NCI-H2171 treated with DMSO at 0.1 percent for 48 hours (cell line): Measurements from ENCODE around the gene OR56A1.
A peak's percentile ranks its signal among the peaks of the same experiment; 100 is the strongest.
"Not testable (repeated sequence)": the region's sequence is repeated elsewhere in the genome, so short reads cannot be mapped to it uniquely, and the experiment has no call there.

Experiments
- DNase-seq: peaks from one replicate; lab custom pipeline; 2025; lab: John Stamatoyannopoulos, UW

OR56A1 gene, protein sequence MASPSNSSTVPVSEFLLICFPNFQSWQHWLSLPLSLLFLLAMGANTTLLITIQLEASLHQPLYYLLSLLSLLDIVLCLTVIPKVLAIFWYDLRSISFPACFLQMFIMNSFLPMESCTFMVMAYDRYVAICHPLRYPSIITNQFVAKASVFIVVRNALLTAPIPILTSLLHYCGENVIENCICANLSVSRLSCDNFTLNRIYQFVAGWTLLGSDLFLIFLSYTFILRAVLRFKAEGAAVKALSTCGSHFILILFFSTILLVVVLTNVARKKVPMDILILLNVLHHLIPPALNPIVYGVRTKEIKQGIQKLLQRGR

DNA sequence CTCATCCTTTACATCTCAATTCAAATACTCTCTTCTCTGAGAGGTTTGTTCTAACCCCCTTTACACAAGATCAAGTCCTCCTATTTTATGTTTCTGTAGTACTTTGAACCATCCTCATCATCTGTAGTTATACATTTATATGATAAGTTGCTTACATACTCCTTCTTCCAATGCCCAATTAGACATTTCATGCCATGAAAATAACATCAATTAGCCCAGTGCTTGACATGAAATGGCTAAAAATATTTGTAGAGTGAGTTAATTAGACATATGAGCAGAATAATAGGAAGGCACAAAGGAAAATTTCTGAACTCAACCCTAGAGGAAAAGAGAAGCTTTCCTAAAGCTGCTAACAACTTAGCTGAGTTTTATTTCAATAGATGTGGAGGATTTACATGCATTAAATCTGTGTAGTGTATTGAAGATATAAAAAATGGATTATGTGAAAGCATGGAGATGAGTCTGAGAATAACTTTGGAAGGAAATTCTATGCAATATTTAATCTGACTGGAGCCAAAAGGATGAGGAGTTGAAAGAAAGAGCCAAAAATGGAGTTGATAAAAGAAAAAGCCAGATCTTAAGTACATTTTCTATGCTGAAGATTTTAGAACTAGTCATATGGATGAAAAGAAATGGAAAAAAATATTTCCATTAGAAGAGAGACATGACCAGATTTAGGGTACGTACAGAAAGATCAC, at the start of gene OR56A1:
TSS of gene OR56A1 (minus strand) at position 51 of the 698 bp plus-strand sequence. CDS start 3,066 bp downstream, outside the sequence.
- no peak for DNase-seq

DNA sequence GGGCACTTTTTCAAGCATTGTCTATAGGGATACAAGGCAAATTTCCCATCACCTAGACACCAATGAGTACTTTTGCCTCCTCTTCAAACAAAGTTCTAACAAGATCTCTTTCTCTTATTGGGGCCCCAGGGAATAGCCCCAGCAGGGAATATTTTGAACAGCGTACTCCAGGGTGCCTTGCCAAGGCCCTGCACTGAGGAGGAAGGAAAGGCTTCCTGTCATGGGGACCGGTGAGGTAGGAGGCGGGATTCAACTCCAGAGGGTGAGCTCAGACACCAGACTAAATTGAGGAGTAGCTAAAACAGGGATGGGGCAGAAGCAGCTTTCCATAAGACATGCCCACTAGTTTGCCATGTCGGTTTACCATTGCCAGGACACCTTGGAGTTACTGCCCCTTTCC, 48.9 kb upstream of the OR56A1 start:
- DNase-seq, result no peak

GRCh38 chr11:6077723-6078122, 47.2 kb upstream of the OR56A1 start:
- DNase-seq, result no peak

- not testable (repeated sequence) for DNase-seq
These were observed 45.9 kb upstream of the OR56A1 start for GRCh38 chr11:6076443-6076842.

DNA sequence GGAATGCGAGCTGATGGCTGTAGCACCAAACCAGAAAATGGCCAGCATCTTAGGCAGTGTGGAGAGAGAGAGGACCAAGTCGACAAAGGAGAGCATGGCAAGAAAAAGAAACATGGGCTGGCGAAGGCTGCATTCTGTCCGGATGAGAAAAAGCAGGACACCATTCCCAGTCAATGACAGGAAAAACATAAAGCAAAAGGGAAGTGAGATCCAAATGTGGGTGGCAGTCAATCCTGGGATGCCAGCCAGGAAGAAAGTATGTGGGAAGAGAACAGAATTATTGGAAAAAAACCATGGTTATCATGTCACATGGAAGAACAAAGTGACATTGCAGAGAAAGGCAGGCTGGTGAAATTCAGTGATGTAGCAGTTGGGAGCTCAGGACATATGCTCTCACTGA, 36.9 kb upstream of the OR56A1 start:
- no peak for DNase-seq

GRCh38 chr11:6062691-6063358, 32.3 kb upstream of the OR56A1 start:
- DNase-seq, result no peak

- no peak for DNase-seq
These were observed 30.9 kb upstream of the OR56A1 start for GRCh38 chr11:6061475-6061874.

GRCh38 chr11:6057452-6057851, 26.9 kb upstream of the OR56A1 start:
- DNase-seq, result no peak

- no peak for DNase-seq
These were observed 25.0 kb upstream of the OR56A1 start for GRCh38 chr11:6055569-6055968.

DNA sequence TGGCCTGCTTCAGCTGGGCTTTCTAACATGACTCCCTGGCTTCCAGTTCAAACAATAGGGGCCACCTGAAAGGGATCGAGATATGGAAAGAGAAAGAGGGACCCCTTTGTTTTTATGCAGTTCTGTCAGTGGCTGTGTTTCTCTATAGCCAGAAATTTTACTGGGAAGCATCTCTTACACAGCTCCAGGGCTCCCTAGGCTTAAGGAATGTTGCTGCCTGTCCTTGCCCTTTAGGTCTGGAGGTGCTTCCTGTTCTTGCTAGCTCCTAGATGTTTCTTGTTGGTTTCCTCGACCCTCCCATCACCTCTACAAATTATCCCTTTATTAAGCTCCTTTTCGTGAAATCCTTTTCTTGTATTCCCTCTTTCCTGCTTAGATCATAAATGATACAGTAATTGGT, 21.8 kb upstream of the OR56A1 start:
- DNase-seq, result no peak

DNA sequence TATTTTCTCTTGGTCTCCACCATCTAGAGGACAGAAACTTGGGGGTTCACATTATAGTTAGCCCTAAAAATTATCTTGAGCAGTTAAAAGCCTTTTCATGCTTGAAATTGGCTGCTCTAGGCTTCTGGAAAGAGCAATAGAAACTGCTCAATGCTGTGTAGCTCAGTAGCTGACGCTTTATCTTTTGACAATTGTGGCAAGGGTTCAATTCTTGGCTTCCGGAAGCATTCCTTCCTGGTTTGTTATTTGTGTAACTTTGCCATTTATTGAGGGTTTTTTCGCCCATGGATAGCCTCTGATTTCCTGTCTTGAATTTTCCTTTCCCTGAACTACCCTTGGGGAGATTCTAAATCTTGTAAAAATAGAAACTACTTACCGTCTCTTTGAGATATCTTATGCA, 10.3 kb upstream of the OR56A1 start:
- DNase-seq, result no peak

- DNase-seq, result no peak
These were observed 3.1 kb downstream of the OR56A1 start for GRCh38 chr11:6027501-6027900.

DNA sequence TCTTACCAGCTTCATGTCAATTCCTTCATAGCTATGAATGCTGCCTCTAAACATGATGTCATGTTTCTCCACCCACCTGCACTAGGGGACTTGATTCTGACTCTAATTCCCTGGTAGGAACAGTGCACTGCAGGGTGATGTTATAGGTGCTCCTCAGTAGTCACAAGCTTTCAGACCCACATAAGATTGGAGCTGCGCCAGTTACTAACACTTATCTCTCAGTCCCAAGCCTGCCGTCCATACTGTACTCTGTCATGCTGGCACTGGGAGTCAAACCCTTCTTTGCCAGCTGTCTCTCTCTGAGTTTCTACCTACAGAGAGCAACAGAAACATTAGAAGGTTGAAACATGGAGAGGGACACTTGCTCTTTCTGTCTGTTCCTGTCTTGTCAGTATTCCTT, 5.5 kb downstream of the OR56A1 start:
- DNase-seq, result no peak

- DNase-seq, result peak; percentile 1
These were observed 7.6 kb downstream of the OR56A1 start for GRCh38 chr11:6022956-6023355.

DNA sequence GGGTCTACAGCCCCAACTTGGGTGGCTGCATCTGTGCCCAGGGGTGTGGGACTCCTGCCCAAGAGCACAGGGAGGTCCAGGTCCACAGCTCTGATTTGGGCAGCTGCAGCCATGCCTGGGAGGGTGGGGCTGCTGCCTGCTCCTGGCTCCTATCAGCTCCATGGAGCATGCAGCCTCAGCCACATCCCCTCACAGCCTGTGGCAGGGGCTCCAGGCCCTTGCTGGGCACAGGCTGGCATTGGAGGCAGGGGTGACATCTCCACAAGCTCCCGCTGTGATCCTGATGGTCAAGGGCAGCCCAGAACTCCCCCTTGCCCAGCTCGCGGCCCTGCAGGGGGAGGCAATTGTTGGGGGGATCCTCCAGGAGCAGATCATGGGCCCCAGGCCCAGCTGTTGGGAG, 17.5 kb downstream of the OR56A1 start:
- DNase-seq, result no peak

DNA sequence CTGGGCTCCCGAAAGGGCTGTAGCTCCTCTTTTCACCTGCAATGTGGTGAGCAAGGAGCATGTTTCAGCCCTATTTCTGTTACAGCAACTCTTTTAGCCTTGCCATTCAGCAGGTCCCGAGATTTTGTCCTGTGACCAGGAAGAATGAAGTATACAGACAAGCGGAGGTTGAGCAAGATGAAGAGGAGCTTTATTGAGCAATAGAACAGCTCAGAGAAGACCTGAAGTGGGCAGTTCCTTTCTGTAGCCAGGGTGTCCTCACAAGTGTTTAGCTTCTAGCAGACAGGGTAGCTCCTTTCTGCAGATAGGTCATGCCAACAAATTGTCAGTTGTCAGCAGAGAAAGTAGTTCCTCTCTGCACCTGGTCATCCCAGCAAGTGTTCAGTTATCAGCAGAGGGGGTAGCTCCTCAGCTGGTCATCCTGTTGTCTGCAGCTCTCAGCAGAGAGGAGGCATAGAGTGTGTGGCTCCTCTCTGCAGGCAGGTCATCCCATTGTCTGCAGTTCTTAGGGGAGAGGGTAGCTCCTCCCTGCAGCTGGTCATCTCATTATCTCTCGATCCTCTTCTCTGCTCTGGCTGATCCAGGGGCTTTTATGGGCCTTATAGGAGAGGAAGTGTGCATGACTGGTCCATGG, 18.4 kb downstream of the OR56A1 start:
- DNase-seq, result no peak

GRCh38 chr11:6006846-6007245, 23.7 kb downstream of the OR56A1 start, which contains the start of gene OR56A4:
Gene OR56A4, minus strand, starts transcription at chr11:6006946. Its CDS starts 3,954 bp downstream, at chr11:6002992.
- DNase-seq, result no peak

- no peak for DNase-seq
These were observed 24.2 kb downstream of the OR56A1 start for GRCh38 chr11:6006395-6006794.

GRCh38 chr11:6002202-6002699, 28.3 kb downstream of the OR56A1 start:
- DNase-seq, result no peak

GRCh38 chr11:5994791-5995190, 35.8 kb downstream of the OR56A1 start:
- DNase-seq, result no peak

DNA sequence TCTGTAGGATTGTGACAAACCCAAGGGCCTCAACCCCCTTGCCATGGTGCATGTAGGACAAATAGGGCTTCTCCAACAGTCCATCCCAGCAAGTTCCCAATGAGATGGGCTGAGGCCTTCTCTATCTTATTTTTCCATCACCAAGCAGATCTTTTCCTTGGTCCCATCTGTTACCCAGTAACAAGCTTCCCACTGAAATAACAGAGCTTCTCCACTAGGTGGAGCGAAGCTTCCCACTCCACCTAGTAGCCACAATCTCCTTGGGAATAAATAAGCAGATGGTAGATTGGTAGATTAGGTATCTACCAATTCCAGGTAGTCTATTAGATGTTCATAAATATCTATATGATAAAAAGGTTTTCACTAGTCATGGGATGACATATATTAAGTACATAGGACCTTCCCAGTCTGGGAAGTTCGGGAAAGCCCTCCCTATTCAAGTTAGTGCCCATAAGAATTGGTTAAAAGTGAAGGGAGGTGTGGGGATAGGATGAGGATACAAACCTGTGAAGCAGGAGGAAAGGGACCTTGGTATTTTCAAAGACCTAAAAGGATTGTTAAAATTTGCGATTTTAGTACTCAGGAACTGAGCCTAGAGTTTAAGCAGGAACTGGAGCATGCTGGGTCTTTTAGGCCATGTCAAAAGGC, 37.8 kb downstream of the OR56A1 start:
- DNase-seq, result peak; percentile 35

DNA sequence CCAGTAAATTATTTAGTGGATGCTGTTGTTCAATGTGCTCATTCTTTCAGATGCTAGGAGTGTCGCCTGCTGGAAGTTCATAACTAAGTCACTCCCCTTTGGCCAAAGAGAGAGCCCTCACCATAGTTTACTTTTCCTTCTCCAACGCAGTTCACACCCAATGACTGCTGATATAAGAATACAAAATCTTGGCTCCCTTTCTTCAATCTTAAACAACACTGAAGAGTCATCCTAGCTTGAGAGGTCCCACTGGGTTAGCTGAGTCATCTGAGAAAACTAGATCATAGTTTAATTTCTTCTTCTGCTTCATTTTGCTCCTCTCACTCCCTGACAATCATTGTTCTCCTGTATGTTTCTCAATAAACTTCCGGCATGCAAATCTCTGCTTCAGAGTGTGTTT, 38.4 kb downstream of the OR56A1 start:
- no peak for DNase-seq
